Right lobe of liver (tissue), 6 donors: Measurements from ENCODE around the gene PDE1C. TPM values are rescaled to one million over a fixed set of nuclear protein-coding genes. Genes with fewer than 3 reads are reported as not detected.

Source experiments
- ATAC-seq, 4 donors: fragments of 200-7000 bp; cut with Tn5 transposase; one replicate each; pipeline ENCODE4 v1.9.1; 2020; ENCODE audit warnings: mild to moderate bottlenecking in 4 of 4, moderate library complexity in 4 of 4
- DNase-seq, 3 donors: peaks; one replicate each; pipeline ENCODE4 v3.0.0-alpha.2; 2020
- H3K27ac ChIP-seq, 3 donors: fragments of 200-600 bp; one replicate each; pipeline ENCODE4 v1.8.0; 2022
- H3K27me3 ChIP-seq, 2 donors: fragments of 200-600 bp; one replicate each; pipeline ENCODE4 v1.8.0; 2022
- H3K36me3 ChIP-seq, 4 donors: fragments of 200-600 bp; sonication (generic) in 1 of 4; one replicate each; pipeline versions ENCODE4 v1.5.1 to v1.8.0; 2017 to 2022; ENCODE audit warnings: control low read depth in 1 of 4
- H3K4me1 ChIP-seq, 4 donors: fragments of 200-600 bp; sonication (generic) in 1 of 4; one replicate each; pipeline versions ENCODE4 v1.5.1 to v1.8.0; 2017 to 2022; ENCODE audit warnings: control low read depth in 1 of 4
- H3K4me3 ChIP-seq, 3 donors: fragments of 200-600 bp; one replicate each; pipeline ENCODE4 v1.8.0; 2022
- H3K9me3 ChIP-seq, 4 donors: fragments of 200-600 bp; sonication (generic) in 1 of 4; one replicate each; pipeline versions ENCODE4 v1.5.1 to v1.8.0; 2017 to 2022; ENCODE audit warnings: control low read depth in 1 of 4
- CTCF ChIP-seq, 4 donors: fragments of 200-600 bp in 3 of 4; fragments of 450-650 bp in 1 of 4; IDR thresholded peaks; one replicate each; pipeline versions ENCODE4 v1.5.1 to v1.8.0; 2016 to 2022; ENCODE audit warnings: antibody characterized with exemption in 4 of 4, mild to moderate bottlenecking in 2 of 4
- POLR2A ChIP-seq: fragments of 450-650 bp; IDR thresholded peaks from one replicate; pipeline ENCODE4 v1.6.1; 2017; ENCODE audit warnings: antibody characterized with exemption, mild to moderate bottlenecking
- WGBS: methylation state at CpG from one replicate; pipeline ENCODE4 v1.1.6; 2018; ENCODE audit warnings: low coverage, low lambda C conversion rate; ENCODE audit not compliant: insufficient coverage; ENCODE audit errors: missing lambda C conversion rate; 5-methylcytosine and 5-hydroxymethylcytosine counted together
- intact Hi-C, 2 donors: fragments of 100-400 bp; cut with DNase I; formaldehyde crosslinking; loops; one replicate each; pipeline versions ENCODE4 v1.11.2 to v1.14.1; 2022
- total RNA-seq, 6 experiments: library from RNA; depleted of rRNA in 2 of 6; stranded (reverse); fragments of >200 nt in 2 of 6; fragmentation: NEBNext Ultra II Directional in 3 of 6; extraction: Animal tissue kit (Norgen Biotek cat#: 25700) in 3 of 6; gene quantifications; one replicate each; pipeline versions ENCODE4 v1.1.0 to v1.2.4, GENCODE V29; 2016 to 2023
- donor health status: DM: no; HTN: yes; CAD: no.
- donor health status: DM: no; HTN: no; CAD: no.
- donor health status: DM: no; HTN: no; CAD: no.
- donor health status: DM: no; HTN: yes; CAD: no.
- donor health status: DM: no; HTN: yes; CAD: no.

PDE1C gene
- total RNA-seq, 6 experiments from 2014 or later, result 0.02 TPM; not detected in 5

GRCh38 chr7:31786326-31786725 lies 283.9 kb downstream of the PDE1C start:
- no peaks in the 10 kb centered on the region for H3K4me1 ChIP-seq
- TF ChIP-seq CTCF (IDR thresholded peaks at IDR 0.05), result no peak
- no peak for TF ChIP-seq POLR2A
- H3K36me3 ChIP-seq, result no peaks in the 10 kb centered on the region
- intact Hi-C loops, result no loop called here
- WGBS, result 39% methylated on average over 3 of the region's 3 CpGs
- no peaks in the 10 kb centered on the region for H3K9me3 ChIP-seq
- no peaks in the 10 kb centered on the region for H3K27me3 ChIP-seq
- DNase-seq, result no peak
- H3K27ac ChIP-seq, result no peak overlapping the region
- no peak overlapping the region for H3K4me3 ChIP-seq
- no peak for ATAC-seq

- WGBS, result 23% methylated on average over 2 of the region's 2 CpGs
- Histone ChIP-seq H3K36me3 (no peaks in the 10 kb centered on the region), H3K4me3 (no peak overlapping the region), H3K27me3 (no peaks in the 10 kb centered on the region), H3K4me1 (no peaks in the 10 kb centered on the region), H3K27ac (no peak overlapping the region), H3K9me3 (no peaks in the 10 kb centered on the region)
- no peak for TF ChIP-seq POLR2A
- TF ChIP-seq CTCF (IDR thresholded peaks at IDR 0.05), result no peak
- DNase-seq (no peak), ATAC-seq (no peak)
- intact Hi-C loops, result no loop called here
Measured at GRCh38 chr7:31785101-31785500, 285.1 kb downstream of the PDE1C start.

GRCh38 chr7:31783221-31783620 lies 287.0 kb downstream of the PDE1C start:
- TF ChIP-seq CTCF (IDR thresholded peaks at IDR 0.05) (no peak), POLR2A (no peak)
- DNase-seq, result no peak
- Histone ChIP-seq H3K27ac (no peak overlapping the region), H3K36me3 (no peaks in the 10 kb centered on the region), H3K4me3 (no peak overlapping the region), H3K4me1 (no peaks in the 10 kb centered on the region), H3K27me3 (no peaks in the 10 kb centered on the region), H3K9me3 (no peaks in the 10 kb centered on the region)
- 20% methylated on average over 2 of the region's 2 CpGs for WGBS
- ATAC-seq, result no peak
- intact Hi-C loops, result no loop called here

- Histone ChIP-seq H3K4me3 (no peak overlapping the region), H3K36me3 (no peaks in the 10 kb centered on the region), H3K27me3 (no peaks in the 10 kb centered on the region), H3K27ac (no peak overlapping the region), H3K9me3 (no peaks in the 10 kb centered on the region), H3K4me1 (no peaks in the 10 kb centered on the region)
- peak; percentile 65 to 73 (median 68) for TF ChIP-seq CTCF (IDR thresholded peaks at IDR 0.05)
- TF ChIP-seq POLR2A, result no peak
- no peak for DNase-seq
- peak; percentile 87 to 93 (median 91) for ATAC-seq
- 26% methylated on average over 7 of the region's 7 CpGs for WGBS
- intact Hi-C loops, result no loop called here
Measured at GRCh38 chr7:31782411-31782991, 287.7 kb downstream of the PDE1C start.

GRCh38 chr7:31778296-31778695 lies 291.9 kb downstream of the PDE1C start:
- Histone ChIP-seq H3K4me1 (no peaks in the 10 kb centered on the region), H3K4me3 (no peak overlapping the region), H3K27ac (no peak overlapping the region), H3K9me3 (no peaks in the 10 kb centered on the region), H3K27me3 (no peaks in the 10 kb centered on the region), H3K36me3 (no peaks in the 10 kb centered on the region)
- WGBS, result 64% methylated on average over 3 of the region's 3 CpGs
- TF ChIP-seq POLR2A, result no peak
- TF ChIP-seq CTCF (IDR thresholded peaks at IDR 0.05), result no peak
- intact Hi-C loops, result no loop called here
- DNase-seq, result no peak
- ATAC-seq, result no peak
